NCI-H1417 treated with DMSO at 0.1 percent for 48 hours (cell line): ENCODE measurements around the gene MGST1.
"Not testable (repeated sequence)": the region's sequence is repeated elsewhere in the genome, so short reads cannot be mapped to it uniquely, and the experiment has no call there.

Experiments used
- DNase-seq: peaks from one replicate; lab custom pipeline; 2025; lab: John Stamatoyannopoulos, UW

MGST1 gene

GRCh38 chr12:16352481-16352880 lies 5.0 kb downstream of the MGST1 start:
- DNase-seq, result no peak

DNA sequence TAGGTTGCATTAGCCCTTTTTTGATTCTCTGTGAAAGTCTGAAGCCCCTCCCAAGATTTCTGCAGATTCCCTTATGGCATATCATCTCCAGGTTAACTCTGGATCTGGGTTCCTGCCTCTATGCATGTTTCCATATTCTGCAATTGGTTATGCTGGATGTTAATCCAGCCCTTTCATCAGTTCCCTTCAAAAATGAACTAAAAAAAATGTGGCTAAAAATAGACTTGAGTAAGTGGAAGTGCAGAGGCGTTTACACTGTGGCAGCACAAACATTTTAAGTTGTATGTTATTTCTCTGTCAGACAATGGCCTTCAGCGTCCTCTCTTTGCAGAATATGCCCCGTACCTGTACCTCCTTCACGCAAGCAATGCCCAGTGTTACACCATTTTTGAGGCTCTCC lies 11.4 kb downstream of the MGST1 start:
- DNase-seq, result no peak

GRCh38 chr12:16359512-16360491 lies 12.4 kb downstream of the MGST1 start:
- no peak for DNase-seq

- no peak for DNase-seq
Observed at GRCh38 chr12:16361142-16361783, 13.8 kb downstream of the MGST1 start.

DNA sequence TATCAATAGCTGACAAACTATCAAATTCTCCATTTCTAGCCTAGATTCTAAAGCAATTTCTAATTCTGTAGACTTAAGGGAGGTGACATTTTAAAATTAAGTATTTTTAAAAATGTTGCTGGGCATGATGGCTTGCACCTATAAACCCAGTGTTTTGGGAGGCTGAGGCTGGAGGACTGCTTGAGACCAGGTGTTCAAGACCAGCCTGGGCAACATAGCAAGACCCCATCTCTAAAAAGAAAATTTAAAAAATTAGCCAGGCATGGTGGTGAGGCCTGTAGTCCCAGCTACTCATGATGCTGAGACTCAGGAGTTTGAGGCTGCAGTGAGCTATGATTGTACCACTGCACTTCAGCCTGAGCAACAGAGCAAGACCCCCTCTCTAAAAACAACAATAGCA lies 15.1 kb downstream of the MGST1 start:
- no peak for DNase-seq

GRCh38 chr12:16369156-16369555 lies 21.7 kb downstream of the MGST1 start:
- DNase-seq, result no peak

- DNase-seq, result no peak
Observed at GRCh38 chr12:16370096-16370495, 22.7 kb downstream of the MGST1 start.

GRCh38 chr12:16382652-16383312 lies 35.3 kb downstream of the MGST1 start:
- DNase-seq, result not testable (repeated sequence)

DNA sequence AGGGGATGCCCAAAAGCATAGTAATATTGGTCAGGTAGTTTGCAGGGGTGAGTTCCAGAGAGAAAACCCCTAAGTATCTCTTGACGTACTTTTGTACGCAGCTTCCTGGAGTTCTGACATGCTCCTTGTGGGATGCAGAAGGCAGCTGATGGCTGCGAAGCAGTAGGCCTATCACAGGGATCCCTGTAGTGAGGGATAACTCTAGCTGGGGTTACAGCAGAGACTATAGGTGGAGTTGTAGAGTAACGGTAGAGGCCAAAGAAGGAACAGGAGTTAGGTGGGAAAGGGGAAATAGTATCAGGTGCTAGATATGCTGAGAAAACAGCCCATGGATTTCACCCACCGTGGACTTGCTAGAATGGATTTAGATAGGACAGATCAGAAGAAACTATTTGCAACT lies 37.3 kb downstream of the MGST1 start:
- DNase-seq, result no peak

DNA sequence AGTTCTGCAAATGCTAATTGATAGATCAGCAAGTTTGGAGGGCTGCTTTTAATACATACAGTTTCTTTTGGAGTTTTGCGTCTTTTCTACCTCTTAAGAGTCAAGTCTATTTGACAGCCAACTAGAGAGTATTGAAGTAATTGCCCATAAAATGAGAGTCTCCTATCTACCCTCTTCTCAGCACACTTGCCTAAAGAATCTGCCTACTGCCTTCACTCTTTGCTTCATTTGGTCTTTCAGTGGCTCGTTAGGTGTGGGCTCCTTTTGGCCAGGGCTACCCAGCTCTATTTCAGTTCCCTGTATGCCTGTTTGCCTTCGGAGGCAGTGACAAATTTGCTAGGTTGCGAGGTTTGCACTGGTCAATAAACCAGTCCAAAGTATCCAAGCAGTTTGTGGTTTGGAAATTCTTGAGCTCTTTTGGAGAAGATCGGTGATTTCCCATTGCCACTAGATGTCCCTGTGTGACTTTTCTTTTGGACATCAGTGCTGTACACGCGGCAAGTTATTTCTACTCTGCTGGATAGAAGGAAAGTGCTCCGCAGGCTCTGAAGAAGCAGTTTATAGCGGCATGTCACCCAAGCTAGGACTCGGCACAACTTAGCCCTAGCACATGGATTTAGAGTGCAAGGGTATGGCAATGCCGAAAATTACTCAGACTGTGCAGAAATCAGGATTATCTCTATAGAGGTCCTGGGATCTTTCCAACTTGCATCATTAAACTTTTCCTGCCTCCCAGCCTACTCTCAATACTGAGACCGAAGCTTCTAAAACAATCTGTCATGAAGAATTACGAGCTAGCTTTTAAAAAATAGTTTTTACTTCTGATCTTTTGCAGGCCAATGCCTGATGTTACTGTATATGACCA lies 38.6 kb downstream of the MGST1 start:
- peak; percentile 85 for DNase-seq

DNA sequence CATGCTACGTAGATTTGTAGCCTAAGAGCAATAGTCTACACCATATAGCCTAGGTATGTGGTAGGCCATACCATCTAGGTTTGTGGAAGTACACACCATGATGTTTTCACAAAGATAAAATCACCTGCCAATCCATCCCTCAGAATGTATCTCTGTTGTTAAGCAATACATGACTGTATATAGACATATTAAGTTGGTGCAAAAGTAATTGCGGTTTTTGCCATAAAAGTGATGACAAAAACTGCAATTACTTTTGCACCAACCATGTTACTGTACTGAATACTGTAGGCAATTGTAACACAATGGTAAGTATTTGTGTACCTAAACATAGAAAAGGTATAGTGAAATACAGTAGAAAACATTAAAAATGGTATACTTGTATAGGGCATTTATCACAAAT lies 40.5 kb downstream of the MGST1 start:
- no peak for DNase-seq

GRCh38 chr12:16389594-16389993 lies 42.1 kb downstream of the MGST1 start:
- DNase-seq, result no peak

- DNase-seq, result no peak
Observed at GRCh38 chr12:16392846-16393535, 45.5 kb downstream of the MGST1 start.

DNA sequence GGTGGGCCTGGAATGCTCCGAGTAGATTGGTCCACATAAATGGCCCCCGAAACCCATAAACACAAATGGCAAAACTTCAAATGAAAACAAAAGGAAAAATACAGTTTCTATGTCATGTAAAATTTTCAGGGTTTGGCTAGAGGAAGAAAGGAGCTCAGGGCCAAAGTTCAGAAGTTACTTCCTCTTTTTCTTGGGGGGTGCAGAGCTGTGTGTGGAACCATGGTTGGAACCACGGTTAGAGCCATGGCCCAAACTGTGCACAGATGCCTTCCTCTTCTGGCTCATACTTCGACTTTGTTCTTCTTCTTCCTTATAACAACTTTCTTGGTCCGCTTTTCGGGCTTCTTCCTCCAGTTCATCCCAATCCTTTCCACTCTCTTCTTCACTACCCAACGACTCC lies 51.7 kb downstream of the MGST1 start:
- no peak for DNase-seq

DNA sequence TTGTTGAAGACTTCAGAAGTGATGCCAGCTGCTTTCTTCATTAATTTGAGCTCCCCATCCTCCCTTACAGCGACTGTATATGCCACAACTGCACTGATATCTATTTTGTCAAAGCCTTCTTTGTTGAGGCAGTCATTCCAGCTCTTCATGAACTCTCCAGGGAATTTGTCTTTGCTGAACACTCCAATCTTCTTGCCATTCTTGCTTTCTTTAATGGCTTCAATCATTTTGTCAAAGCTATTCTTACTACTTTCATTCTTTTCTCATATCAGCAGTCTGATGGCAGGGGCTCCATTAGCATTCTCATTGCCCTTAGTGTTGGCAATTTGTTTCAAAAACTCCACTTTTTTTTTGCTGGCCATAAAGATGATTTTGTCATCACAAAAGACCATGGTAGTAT lies 54.4 kb downstream of the MGST1 start:
- DNase-seq, result not testable (repeated sequence)

DNA sequence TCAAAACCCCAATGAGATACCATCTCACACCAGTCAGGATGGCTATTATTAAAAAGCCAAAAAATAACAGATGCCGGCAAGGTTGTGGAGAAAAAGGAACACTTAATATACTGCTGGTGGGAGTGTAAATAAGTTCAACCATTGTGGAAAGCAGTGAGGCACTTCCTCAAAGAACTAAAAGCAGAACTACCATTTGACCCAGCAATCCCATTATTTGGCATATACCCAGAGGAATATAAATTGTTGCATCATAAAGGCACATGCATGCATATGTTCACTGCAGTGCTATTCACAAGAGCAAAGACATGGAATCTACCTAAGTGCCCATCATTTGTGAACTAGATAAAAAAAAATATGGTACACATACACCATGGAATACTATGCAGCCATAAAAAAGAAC lies 59.9 kb downstream of the MGST1 start:
- no peak for DNase-seq
